Osteoblast (primary cell): ENCODE results near the gene INSRR. TPM values are rescaled to one million over a fixed set of nuclear protein-coding genes. Genes with fewer than 3 reads are reported as not detected.

Experiments used
- DNase-seq: peaks from one replicate; pipeline ENCODE4 v3.0.0; 2011; ENCODE audit warnings: low spot score, mixed read lengths; ENCODE audit not compliant: insufficient read length; ENCODE audit errors: missing footprints
- H2AFZ ChIP-seq: 2 replicates; pipeline ENCODE4 v1.6.0; 2011; ENCODE audit warnings: mild to moderate bottlenecking, low read length
- H3K27ac ChIP-seq: 2 replicates; pipeline ENCODE4 v1.5.1; 2011; ENCODE audit warnings: mild to moderate bottlenecking, low read depth, low read length, moderate library complexity
- H3K27me3 ChIP-seq: 2 replicates; pipeline ENCODE4 v1.6.0; 2012; ENCODE audit warnings: mild to moderate bottlenecking, control low read depth, inconsistent platforms, low read length, moderate library complexity; ENCODE audit not compliant: insufficient read depth
- H3K36me3 ChIP-seq: 2 replicates; pipeline ENCODE4 v1.5.1; 2011; ENCODE audit warnings: mild to moderate bottlenecking, low read length, control low read depth, moderate library complexity; ENCODE audit not compliant: insufficient read depth
- H3K4me1 ChIP-seq: 2 replicates; pipeline ENCODE4 v1.5.1; 2011; ENCODE audit warnings: mild to moderate bottlenecking, low read length, control low read depth, moderate library complexity; ENCODE audit not compliant: insufficient read depth
- H3K4me2 ChIP-seq: 2 replicates; pipeline ENCODE4 v1.6.0; 2011; ENCODE audit warnings: mild to moderate bottlenecking, low read length; ENCODE audit not compliant: insufficient read depth
- H3K4me3 ChIP-seq: fragments of 200-600 bp; sonication (generic); 3 replicates; pipeline ENCODE4 v1.5.1; 2012; ENCODE audit warnings: mild to moderate bottlenecking, low read length, inconsistent platforms; ENCODE audit not compliant: insufficient read depth
- H3K79me2 ChIP-seq: 2 replicates; pipeline ENCODE4 v1.6.0; 2012; ENCODE audit warnings: mild to moderate bottlenecking, low read length, control low read depth, inconsistent platforms; ENCODE audit not compliant: insufficient read depth
- H3K9me3 ChIP-seq: 2 replicates; pipeline ENCODE4 v1.5.1; 2011; ENCODE audit warnings: low read depth, low read length, control low read depth
- H4K20me1 ChIP-seq: 2 replicates; pipeline ENCODE4 v1.6.0; 2012; ENCODE audit warnings: mild to moderate bottlenecking, low read length, control low read depth; ENCODE audit not compliant: insufficient read depth
- CTCF ChIP-seq: IDR thresholded peaks from 2 replicates; pipeline ENCODE4 v1.5.1; 2011; ENCODE audit warnings: mild to moderate bottlenecking, low read depth, low read length, moderate library complexity; ENCODE audit errors: extremely low read depth
- total RNA-seq: library from RNA; depleted of rRNA; stranded (reverse); fragments of >200 nt; gene quantifications from 2 replicates; pipeline ENCODE4 v1.2.3, GENCODE V29; 2012

Gene INSRR
- total RNA-seq, 1 donor, result 0.36 TPM

- DNase-seq, result peak; percentile 76
- Histone ChIP-seq H3K36me3 (no peaks in the 10 kb centered on the region), H2AFZ (no peak overlapping the region), H4K20me1 (no peaks in the 10 kb centered on the region), H3K4me3 (no peak overlapping the region), H3K9me3 (no peaks in the 10 kb centered on the region), H3K4me2 (no peak overlapping the region), H3K79me2 (no peaks in the 10 kb centered on the region), H3K4me1 (no peaks in the 10 kb centered on the region), H3K27me3 (peaks cover 41% of the 10 kb centered on the region), H3K27ac (no peak overlapping the region)
- no peak for TF ChIP-seq CTCF
Measured at GRCh38 chr1:156842618-156843300, 16.2 kb downstream of the INSRR start.

GRCh38 chr1:156841295-156841855 lies 17.5 kb downstream of the INSRR start:
- H3K36me3 ChIP-seq, result no peaks in the 10 kb centered on the region
- no peaks in the 10 kb centered on the region for H3K9me3 ChIP-seq
- H3K4me2 ChIP-seq, result no peak overlapping the region
- H3K27ac ChIP-seq, result no peak overlapping the region
- no peak for TF ChIP-seq CTCF
- peaks cover 30% of the 10 kb centered on the region for H3K27me3 ChIP-seq
- DNase-seq, result peak; percentile 74
- H2AFZ ChIP-seq, result no peak overlapping the region
- no peak overlapping the region for H3K4me3 ChIP-seq
- no peaks in the 10 kb centered on the region for H3K79me2 ChIP-seq
- H4K20me1 ChIP-seq, result no peaks in the 10 kb centered on the region
- H3K4me1 ChIP-seq, result no peaks in the 10 kb centered on the region

DNA sequence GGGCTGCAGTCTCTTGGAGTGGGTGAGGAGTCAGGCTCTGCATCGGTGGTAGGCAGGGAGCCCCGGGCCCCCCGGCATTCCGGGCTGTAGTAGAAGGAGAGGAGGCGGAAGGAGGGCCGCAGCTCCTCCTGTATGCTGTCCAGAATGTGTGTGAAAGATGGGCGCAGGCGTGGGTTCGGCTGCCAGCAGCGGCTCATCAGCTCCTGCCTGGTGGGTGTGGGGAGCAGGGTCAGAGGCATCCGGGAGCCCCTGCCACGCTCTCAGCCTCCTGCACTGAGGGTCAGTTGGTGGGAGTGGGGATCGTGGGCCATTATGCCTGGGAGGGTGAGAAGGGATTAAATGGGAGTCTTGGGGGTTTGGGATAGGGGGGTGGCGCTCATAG lies 18.0 kb downstream of the INSRR start:
- DNase-seq, result no peak
- H3K4me2 ChIP-seq, result no peak overlapping the region
- H3K4me3 ChIP-seq, result no peak overlapping the region
- H3K27me3 ChIP-seq, result peaks cover 25% of the 10 kb centered on the region
- no peaks in the 10 kb centered on the region for H3K4me1 ChIP-seq
- no peak overlapping the region for H2AFZ ChIP-seq
- H3K27ac ChIP-seq, result no peak overlapping the region
- no peaks in the 10 kb centered on the region for H3K36me3 ChIP-seq
- H3K9me3 ChIP-seq, result no peaks in the 10 kb centered on the region
- H3K79me2 ChIP-seq, result no peaks in the 10 kb centered on the region
- H4K20me1 ChIP-seq, result no peaks in the 10 kb centered on the region
- no peak for TF ChIP-seq CTCF

DNA sequence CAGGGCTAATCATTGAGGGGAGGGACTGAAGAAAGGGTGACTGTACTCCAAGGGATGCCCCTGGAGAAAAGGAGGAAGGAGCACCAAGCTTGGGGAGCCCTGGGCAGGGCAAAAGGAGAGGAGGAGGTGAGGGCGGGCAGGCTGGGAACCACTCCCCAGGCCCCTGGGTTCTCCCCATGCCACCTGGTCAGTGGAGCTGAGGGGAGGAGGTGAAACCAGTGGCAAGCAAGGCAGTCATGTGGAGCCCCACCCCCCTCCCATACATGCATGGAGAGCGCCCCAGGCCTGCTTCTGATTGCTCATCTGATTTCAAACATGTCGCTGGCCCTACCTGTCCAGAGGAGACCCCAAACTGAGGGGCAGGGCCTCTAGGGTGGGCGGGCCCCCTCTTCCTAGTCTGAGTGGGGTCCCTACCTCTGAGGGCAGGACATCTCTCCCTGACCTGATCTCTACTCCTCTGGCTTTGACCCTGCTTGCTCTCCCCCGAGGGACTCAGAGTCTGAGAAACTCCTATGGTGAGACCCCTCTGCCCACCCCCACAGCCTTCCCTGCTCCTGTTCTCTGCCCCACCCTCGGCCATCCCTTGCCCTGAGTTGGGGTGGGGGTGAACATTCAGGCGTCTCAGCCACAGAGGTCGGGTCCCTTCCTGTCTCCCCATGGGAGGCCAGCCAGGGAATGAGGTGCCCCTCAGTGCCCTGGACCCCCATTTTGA lies 18.6 kb downstream of the INSRR start:
- Histone ChIP-seq H3K4me1 (no peaks in the 10 kb centered on the region), H3K27me3 (peaks cover 24% of the 10 kb centered on the region), H3K4me3 (no peak overlapping the region), H3K4me2 (no peak overlapping the region), H3K36me3 (no peaks in the 10 kb centered on the region), H3K79me2 (no peaks in the 10 kb centered on the region), H2AFZ (no peak overlapping the region), H3K9me3 (no peaks in the 10 kb centered on the region), H3K27ac (no peak overlapping the region), H4K20me1 (no peaks in the 10 kb centered on the region)
- TF ChIP-seq CTCF, result no peak
- DNase-seq, result peak; percentile 69
